GM19455 (cell line): ENCODE measurements around the gene AMER2.
A peak's percentile ranks its signal among the peaks of the same experiment; 100 is the strongest.

Experiments used
- ATAC-seq: cut with Tn5 transposase; IDR thresholded peaks from one replicate; pipeline ENCODE4 v1.9.1; 2021; ENCODE audit not compliant: unreplicated experiment

AMER2 gene

DNA sequence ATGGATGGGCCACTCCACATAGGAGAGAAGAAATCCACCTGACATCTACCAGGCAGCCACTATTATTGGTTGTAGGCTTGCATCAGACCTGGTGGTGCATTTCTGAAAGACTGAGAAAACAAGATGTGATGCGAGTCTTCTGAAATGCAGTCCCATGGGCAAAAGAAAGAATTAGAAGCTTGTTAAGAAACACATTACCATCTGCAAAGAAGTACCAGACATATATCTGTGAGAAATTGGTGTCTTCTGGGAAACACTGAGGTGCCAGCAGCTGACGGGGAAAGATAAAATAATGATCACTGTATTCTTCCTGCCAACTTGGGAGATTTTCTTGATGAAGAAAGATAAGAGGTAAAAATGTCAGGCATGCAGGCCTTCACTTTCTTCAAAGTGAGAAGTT lies 14.4 kb downstream of the AMER2 start:
- ATAC-seq = no peak

DNA sequence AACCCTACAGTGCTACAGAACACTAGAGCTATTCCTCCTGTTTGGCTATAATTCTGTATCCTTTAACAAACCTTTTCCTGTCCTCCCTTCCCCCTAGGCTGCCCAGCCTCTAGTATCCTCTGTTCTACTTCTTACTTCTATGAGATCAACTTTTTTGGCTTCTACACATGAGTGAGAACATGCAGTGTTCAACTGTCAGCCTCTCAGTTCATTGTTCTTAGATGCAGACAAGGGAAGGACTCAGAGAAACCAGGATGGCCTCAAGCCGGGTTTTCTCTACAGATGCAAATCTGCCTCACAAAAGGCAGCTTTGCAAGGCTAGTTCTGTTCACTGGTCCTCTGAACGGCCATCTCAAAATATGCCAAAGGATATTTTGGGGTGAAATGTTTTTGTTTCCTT lies 18.4 kb downstream of the AMER2 start:
- ATAC-seq = no peak

DNA sequence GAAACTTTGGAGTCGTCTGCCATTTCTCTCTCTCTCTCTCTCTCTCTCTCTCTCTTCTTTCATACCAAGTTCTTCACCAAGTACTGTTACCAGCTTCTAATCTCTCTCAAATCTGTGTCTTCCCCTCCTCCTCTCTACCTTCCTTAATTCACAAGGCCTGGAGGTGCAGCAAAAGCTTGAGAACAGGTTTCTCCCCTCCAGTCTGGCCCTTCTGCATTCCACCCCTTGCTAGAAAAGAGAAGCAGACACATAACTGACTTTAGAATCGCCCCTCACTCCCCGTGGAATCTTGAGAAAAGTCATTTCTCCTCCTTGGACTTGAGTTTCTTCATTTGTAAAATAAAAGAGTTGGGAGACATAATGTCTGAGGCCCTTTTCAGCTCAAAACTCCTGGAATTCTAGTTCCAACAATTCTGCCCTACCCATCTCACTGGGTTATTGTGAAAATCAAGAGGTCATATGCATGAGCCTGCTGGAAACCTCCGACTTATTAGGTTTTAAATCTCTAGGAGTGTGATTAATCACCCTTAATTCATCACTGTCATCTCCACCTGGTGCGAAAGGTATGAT lies 20.4 kb downstream of the AMER2 start:
- ATAC-seq = no peak

DNA sequence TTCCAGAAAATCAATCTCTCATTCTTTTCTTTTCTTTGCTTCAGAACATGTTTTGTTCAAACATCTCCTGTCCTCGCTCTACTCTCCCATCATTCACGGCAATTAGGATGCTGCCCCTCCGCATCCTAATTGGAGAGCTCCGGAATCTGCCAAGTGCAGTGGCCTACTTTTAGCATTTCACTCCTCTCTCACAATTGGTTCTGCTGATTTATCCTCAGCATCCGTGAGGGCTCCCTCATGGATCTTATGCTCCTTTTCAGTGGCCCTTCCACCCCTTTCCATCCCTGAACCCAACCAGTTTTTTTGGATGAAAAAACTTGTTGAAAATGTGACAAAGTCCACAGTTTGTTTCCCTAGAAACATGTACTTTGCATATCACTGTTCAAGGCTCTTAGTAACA lies 22.4 kb downstream of the AMER2 start:
- no peak for ATAC-seq

DNA sequence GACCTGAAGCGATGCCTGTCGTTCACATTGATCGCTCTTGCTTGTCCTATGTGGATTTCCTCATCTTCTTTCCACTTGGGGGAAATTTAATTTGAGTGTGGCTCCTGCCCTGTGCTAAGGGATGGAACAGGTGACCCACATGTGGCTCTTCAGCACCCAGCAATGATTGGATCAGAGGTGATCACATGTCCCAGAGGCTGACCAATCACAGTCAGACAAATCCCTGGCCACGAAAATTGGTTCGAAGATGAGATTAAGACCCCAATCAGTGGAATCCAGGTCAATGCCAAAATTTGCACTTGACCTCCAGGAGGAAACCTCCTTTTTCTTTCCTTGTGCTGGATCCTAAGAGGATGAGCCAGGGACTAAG lies 23.7 kb downstream of the AMER2 start:
- ATAC-seq = no peak

DNA sequence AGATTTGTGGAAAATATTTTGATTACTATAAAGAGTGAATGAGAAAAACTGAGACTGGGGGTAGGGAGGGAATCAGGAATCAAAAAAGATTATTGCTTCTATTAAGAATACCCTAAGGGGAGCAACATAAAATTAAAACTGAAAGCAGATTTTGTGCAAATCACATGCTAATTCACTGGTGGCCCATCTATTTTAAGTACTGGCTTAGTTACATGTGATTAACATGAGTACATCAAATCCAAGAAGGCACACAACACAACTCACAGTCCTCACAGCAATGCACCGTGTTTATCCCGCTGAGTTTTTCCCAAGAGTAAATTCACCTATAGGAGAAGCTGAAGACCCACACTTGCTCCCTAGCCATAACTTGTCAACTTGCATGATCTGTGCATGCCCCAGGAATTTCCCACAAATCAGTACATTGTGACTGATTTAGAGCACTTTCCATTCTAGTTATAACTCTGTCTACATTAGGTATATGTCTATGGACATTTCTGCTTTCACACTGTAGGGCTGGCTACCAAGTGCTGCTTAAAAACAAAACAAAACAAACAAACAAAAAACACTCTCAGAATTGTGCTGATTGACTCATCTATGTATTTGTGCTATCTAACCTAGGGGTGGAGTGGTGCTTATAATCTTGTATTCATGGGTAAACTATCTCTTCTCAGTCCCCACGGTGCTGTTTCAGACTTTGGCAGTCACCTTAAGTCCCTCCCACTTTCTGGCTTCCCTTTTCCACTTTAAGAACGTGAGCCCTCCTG lies 24.3 kb downstream of the AMER2 start:
- no peak for ATAC-seq

DNA sequence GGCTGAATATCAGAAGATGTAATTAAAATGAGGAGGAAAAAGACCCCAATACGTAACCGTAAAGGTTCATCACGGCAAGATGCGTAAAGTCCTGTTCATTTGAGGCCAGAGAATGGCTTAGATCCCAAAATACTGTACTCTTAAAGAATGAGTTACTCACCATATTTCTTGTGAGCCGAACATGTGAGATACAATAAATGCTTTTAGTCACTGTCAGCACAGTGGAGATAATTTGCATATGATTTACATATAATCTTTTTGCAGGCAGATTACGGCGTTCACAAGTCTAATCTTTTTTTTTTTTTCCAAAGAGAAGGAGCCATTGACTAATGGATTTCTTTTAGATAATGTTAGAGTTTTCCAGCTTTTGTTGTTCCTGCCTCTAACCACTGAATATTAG lies 28.4 kb downstream of the AMER2 start:
- ATAC-seq = no peak

DNA sequence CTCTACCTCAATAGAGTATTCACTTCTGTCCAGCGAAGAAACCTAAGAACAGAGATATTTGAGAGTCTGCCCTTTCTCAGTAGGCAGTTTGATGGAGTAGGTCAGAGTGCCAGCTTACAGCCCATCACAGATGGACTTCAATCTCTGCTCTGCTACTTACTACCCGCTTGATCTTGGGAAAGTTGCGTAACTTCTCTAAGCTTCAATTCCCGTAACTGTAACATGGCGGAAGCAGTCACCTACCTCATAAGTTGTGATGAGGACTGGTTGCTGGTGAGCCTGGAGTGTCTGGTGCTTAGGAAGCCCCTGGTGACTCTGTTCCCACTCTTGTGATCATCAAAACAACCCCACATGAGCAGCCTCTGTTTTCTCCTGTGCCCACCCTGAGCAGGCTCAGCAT lies 31.0 kb downstream of the AMER2 start:
- ATAC-seq = no peak

DNA sequence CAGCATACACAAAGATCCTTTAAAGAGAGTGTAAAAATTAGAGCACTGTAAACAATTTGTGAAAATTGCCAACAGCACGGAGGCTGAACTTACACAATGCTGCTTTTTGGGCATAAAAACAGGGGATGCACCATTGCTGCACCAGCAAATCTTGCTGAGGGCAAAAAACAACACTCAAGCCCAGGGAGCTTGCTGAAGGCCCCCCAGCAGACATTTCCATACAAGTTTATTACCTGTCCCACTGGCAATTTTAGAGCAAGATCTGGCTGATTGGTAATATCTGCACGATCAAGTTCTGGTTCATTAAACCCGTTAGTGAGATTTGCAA lies 34.3 kb downstream of the AMER2 start:
- no peak for ATAC-seq

DNA sequence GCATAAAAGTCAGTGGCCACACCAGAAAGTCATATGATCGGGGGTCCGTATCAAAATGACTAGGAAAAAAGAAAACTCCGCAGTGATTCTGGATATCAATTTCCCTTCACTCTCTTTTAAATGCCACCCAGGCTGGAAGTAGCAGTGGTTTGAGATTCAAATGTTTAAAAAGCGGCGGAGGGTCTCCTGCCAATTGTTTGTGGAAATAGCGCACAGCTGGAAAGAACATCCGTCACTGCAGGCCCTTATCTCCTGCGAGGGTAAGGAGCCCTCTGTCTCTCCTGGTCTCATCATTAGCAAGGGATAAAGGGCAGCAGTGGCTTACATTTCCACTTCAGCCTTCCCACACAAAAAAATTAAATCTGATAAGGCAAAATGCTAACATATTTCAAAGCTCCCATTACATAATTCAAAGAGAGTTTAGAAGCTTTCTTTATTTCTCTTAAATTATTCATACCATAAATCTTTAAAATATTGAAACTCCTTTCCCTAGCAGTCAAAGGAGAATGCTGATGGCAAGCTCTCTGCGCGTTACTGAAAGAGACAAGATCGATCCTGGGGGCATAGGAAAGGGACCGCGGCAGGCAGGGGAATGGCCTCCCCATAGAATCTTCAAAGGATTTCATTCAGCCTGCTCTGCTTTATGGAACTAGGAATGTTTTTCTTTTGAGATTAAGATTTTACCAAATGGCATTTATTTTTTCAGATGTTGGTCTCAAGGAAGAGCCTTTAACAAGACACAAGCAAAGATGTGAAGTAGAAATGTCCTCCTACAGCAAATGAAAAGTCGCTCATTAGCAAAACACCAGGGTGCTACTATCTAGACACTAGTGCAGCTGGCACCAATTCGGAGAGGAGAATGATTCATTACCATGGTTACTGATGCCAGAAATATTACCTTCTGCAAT lies 35.0 kb downstream of the AMER2 start:
- no peak for ATAC-seq

DNA sequence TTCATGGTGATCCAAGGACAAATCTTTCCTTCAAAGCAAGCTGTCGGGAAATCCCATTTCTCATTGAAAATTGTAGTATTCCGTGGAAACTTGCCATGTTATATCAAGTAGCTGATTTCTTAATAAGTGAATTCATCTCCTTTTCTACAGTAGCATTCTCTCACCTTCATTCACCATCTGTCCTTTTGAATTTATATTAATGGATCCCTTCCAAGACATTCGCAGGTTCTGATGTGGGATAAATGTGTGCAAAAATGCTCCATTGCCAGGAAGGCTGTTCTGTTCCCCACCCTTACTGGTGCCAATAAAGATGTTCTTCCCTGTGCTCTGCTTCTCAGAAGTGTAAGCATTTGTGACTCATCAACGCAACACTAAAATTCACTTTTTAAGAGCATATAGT lies 36.2 kb downstream of the AMER2 start:
- ATAC-seq = no peak

DNA sequence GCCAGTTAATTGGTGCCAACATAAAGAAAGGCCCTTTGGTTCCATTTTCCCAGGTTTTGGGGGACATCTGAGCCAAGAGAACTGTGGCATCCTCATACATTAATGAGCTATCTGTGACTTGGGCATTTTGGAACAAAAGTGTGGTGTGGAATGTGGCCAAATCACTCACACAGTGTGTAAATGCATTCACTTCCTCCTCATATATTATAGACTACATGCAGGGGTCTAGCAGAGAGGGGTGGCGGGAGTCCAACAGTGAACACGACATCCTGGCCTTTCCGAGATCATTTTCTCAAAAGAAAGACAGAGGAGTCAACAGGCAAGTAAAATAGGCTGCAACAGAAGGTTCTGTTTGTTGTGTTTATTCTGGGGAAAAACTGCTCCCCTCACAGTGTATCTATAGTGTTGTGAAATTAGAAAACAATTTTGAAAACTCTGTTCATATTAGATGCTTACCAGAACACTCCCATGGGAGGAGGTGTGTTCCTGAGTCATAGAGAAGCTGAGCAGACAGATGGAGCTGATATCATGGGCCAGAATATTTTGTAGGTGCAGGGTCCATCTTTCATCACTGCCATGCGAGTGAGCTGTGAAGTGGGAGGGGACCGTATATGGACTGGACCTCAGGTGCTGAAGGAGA lies 39.2 kb downstream of the AMER2 start:
- ATAC-seq = no peak

DNA sequence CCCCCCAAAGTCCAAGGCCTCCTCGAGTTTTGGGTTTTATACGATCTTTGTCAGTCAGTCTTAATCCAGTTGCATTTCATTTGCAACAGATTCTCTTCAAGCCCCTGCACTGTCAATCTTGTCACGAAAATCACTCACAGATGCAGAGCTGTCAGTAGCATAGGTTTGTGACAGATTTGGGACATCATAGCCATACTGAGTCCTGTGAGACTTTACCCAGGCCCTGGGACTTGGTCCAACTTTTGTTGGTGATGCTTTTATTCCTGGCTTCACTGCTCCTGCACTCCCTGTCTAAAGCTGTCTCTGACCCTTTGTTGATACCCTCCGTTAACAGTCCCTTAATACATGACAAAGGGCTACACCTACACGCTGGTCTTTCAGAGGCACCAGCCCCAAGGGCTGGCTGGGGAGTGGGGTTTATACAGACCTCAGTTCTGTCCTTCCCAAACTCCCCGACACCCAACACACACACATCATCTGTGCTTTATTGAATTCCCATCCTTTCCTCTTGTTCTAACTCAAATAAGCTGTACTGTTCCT lies 40.1 kb downstream of the AMER2 start:
- ATAC-seq = no peak

DNA sequence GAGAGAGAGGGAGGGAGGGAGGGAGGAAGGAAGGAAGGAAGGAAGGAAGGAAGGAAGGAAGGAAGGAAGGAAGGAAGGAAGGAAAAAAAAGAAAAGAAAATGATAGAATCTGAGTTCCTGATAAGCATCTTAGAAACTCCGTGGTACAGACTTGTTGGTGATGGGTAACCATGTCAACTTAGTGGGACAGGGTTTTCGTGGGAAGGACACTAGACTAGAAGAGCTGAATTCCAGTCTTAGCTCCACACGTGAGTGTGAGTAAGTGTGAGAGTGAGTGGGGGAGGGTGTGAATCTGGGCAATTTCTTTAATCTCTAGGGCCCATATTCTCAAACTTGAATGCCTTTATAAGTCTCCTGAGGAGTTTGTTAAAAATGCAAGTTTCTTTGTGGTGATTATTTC lies 41.1 kb downstream of the AMER2 start:
- ATAC-seq = no peak

DNA sequence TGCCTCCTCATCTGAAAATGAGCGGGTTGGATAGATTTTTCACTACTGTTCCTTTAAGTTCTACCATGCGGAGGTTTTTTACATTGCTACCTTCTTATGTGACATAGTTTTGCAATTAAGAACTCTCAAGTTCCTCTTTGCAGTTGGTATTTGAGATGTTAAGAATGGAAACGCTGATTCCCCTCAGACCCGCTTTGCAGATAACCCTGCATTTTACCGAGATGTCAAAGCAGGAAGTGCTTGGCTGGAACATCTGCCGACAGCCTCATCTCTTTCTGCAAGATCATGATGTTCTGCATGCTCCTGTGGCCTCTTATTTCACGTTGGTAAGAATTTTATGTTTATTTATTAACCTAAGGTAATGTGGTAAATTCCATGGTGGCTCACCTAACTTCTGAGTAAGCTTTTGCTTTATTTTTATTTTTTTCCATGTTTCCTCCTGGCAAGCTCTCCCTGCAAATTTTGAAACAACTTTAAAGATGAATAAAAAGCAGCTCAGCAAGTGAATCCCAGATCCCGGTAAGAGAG lies 53.6 kb downstream of the AMER2 start:
- no peak for ATAC-seq

DNA sequence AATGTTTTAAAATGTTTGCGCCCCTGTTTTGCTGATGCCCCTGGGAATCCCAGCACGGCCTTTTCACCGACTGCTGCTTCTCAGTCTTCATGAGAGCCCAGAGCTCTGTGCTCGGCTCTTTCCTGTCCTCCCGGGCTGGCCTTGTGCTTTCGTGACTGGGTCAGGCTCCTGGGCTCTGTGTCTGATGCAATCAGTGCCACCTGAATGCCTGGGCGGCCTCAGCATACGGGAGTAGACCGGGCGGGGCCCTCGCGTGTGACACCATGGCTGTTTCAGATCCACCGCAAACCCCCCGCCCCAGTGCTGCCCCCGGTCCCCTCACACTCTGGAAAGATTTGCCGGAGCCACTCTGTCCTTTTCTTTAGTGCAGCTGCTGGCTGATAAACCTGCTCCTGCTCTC lies 54.8 kb downstream of the AMER2 start:
- ATAC-seq = no peak

DNA sequence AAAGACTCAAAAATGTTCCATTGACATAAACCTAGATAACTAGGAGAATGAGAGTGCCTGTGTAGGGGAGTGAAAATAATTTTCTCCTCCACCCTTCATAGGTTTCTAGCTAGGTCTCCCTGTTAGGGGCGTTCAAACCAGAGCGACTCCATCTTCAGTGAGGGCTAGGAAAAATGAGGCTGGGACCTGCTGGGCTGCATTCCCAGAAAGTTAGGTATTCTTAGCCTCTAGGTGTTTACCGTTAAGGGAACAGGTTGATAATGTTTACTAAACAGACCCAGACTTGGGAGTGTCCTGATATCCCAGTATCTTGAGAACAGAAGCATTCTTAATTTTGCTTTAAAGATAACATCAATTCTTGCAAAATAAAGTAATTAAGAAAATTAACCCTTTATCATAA lies 56.0 kb downstream of the AMER2 start:
- no peak for ATAC-seq

DNA sequence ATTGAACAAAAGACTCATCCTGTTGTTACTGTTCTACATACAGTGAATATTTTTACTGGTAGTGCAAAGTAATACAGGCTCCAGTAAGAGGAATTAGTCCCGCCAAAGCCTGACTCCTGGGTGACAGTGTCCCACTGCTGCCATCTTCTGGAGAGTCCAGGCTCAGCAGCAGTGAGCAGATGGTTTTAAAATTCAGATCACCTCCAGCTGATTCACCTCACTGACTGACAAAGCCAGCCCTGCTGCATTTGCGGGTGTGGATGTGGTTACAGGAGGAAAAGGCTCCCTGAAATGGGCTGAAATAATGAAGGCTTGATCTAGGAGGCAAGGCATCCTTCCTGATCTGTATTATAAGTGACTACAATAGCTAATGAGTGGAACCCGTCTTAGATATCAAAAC lies 57.9 kb downstream of the AMER2 start:
- ATAC-seq = peak; percentile 79

DNA sequence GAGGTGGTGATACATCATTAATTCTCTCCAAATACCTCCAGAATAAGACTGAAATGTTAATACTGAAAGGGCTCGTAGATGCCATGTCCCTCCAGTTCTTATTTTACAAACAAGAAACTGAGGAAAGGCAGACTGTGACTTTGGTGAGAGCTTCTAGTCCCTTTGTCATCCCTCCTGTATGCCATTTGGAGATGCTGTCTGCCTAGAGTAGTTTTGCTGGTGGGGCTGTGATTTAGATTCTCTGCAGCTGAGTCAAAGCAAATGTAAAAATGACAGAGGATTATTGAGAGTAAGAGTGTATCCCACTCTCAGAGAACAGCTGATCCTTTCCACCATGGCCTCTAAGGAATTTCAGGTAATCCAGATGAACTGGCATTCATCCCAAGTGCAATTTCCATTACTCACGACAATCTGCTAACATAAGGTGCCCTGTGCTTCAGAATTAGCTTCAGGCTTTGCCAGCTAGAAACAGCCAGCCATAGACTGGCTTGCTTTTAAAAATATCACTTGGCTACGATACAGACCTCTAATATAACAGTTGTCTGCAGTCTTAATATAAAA lies 59.3 kb downstream of the AMER2 start:
- ATAC-seq = no peak
